ENCODE measurements around the gene HEMK1.

The HEMK1 gene

GRCh38 chr3:50637011-50637410 is 67.7 kb downstream of the HEMK1 start:
- peaks cover 68% of the 10 kb centered on the region for H3K4me1 Mint-ChIP-seq
- peaks cover 31% of the 10 kb centered on the region for H3K36me3 Mint-ChIP-seq (ENCODE audit: low read depth)
- DNase-seq (no peak), ATAC-seq (no peak)
- peak overlapping the region; percentile 76 for H3K27ac Mint-ChIP-seq
- H3K4me3 Mint-ChIP-seq, result no peak overlapping the region
- H3K27me3 Mint-ChIP-seq, result no peaks in the 10 kb centered on the region
- H3K9me3 Mint-ChIP-seq, result no peaks in the 10 kb centered on the region

- DNase-seq (no peak), ATAC-seq (no peak)
- Mint-ChIP-seq H3K9me3 (no peaks in the 10 kb centered on the region), H3K27me3 (no peaks in the 10 kb centered on the region), H3K4me3 (no peak overlapping the region), H3K27ac (peak overlapping the region; percentile 76), H3K36me3 (ENCODE audit: low read depth) (peaks cover 27% of the 10 kb centered on the region), H3K4me1 (peaks cover 58% of the 10 kb centered on the region)
Measured at GRCh38 chr3:50637945-50638344, 68.6 kb downstream of the HEMK1 start.

GRCh38 chr3:50639055-50639494 is 69.8 kb downstream of the HEMK1 start:
- no peaks in the 10 kb centered on the region for H3K27me3 Mint-ChIP-seq
- no peak overlapping the region for H3K4me3 Mint-ChIP-seq
- DNase-seq (no peak), ATAC-seq (peak; percentile 31)
- peak overlapping the region; percentile 72 for H3K27ac Mint-ChIP-seq
- no peaks in the 10 kb centered on the region for H3K9me3 Mint-ChIP-seq
- peaks cover 47% of the 10 kb centered on the region for H3K4me1 Mint-ChIP-seq
- peaks cover 29% of the 10 kb centered on the region for H3K36me3 Mint-ChIP-seq (ENCODE audit: low read depth)

- no peak for DNase-seq
- Mint-ChIP-seq H3K4me1 (peaks cover 23% of the 10 kb centered on the region), H3K27me3 (no peaks in the 10 kb centered on the region), H3K36me3 (ENCODE audit: low read depth) (peaks cover 33% of the 10 kb centered on the region), H3K9me3 (no peaks in the 10 kb centered on the region), H3K4me3 (no peak overlapping the region), H3K27ac (peak overlapping the region; percentile 12)
- ATAC-seq, result no peak
Measured at GRCh38 chr3:50642382-50642781, 73.1 kb downstream of the HEMK1 start.

- DNase-seq (no peak), ATAC-seq (no peak)
- Mint-ChIP-seq H3K4me3 (no peak overlapping the region), H3K27ac (no peak overlapping the region), H3K36me3 (ENCODE audit: low read depth) (peaks cover 28% of the 10 kb centered on the region), H3K4me1 (peaks cover 4% of the 10 kb centered on the region), H3K27me3 (no peaks in the 10 kb centered on the region), H3K9me3 (no peaks in the 10 kb centered on the region)
Measured at GRCh38 chr3:50644561-50644960, 75.2 kb downstream of the HEMK1 start.

GRCh38 chr3:50645378-50645777 is 76.1 kb downstream of the HEMK1 start:
- H3K4me3 Mint-ChIP-seq, result no peak overlapping the region
- ATAC-seq, result no peak
- H3K27ac Mint-ChIP-seq, result no peak overlapping the region
- no peaks in the 10 kb centered on the region for H3K9me3 Mint-ChIP-seq
- DNase-seq, result no peak
- peaks cover 28% of the 10 kb centered on the region for H3K36me3 Mint-ChIP-seq (ENCODE audit: low read depth)
- H3K4me1 Mint-ChIP-seq, result no peaks in the 10 kb centered on the region
- H3K27me3 Mint-ChIP-seq, result no peaks in the 10 kb centered on the region
